Type B pancreatic cell (in vitro differentiated cells): ENCODE results near the gene ROR1. TPM values are rescaled to one million over a fixed set of nuclear protein-coding genes. Genes with fewer than 3 reads are reported as not detected.
A peak's percentile ranks its signal among the peaks of the same experiment; 100 is the strongest.

Experiments
- DNase-seq: peaks from one replicate; pipeline ENCODE4 v3.0.0; 2021; ENCODE audit warnings: mixed read lengths; ENCODE audit not compliant: unreplicated experiment; ENCODE audit errors: extremely low spot score
- H3K27ac Mint-ChIP-seq: 2 replicates; pipeline ENCODE4 v1.8.0; 2021; ENCODE audit warnings: mild to moderate bottlenecking, mixed read lengths
- H3K27me3 Mint-ChIP-seq: 2 replicates; pipeline ENCODE4 v1.8.0; 2021; ENCODE audit warnings: mixed read lengths
- H3K36me3 Mint-ChIP-seq: 2 replicates; pipeline ENCODE4 v1.8.0; 2021; ENCODE audit warnings: mixed read lengths
- H3K4me1 Mint-ChIP-seq: one replicate; pipeline ENCODE4 v1.8.0; 2021; ENCODE audit warnings: mixed read lengths; ENCODE audit not compliant: unreplicated experiment
- H3K4me3 Mint-ChIP-seq: 2 replicates; pipeline ENCODE4 v1.8.0; 2021; ENCODE audit warnings: mild to moderate bottlenecking, mixed read lengths
- H3K9me3 Mint-ChIP-seq: 2 replicates; pipeline ENCODE4 v1.8.0; 2021; ENCODE audit warnings: mixed read lengths
- total RNA-seq: library from RNA; stranded (reverse); gene quantifications from 2 replicates; pipeline ENCODE4 v1.2.1, GENCODE V29; 2021; ENCODE audit warnings: low replicate concordance
- TF ChIP-seq, protein P1 (sequence below): fragments of 200-600 bp; sonication (generic); conservative IDR thresholded peaks from 2 replicates; pipeline ENCODE4 v1.5.0; 2021; ENCODE audit warnings: antibody characterized with exemption, mild to moderate bottlenecking

The ROR1 gene
- total RNA-seq, 1 donor from 2014 or later = 32.0 TPM

GRCh38 chr1:63874278-63874880 lies 100.6 kb downstream of the ROR1 start:
- Mint-ChIP-seq H3K27me3 (no peaks in the 10 kb centered on the region), H3K4me1 (peaks cover 47% of the 10 kb centered on the region), H3K4me3 (no peak overlapping the region), H3K36me3 (peaks cover 4% of the 10 kb centered on the region), H3K27ac (peak overlapping the region; percentile 23), H3K9me3 (no peaks in the 10 kb centered on the region)
- TF ChIP-seq, protein P1, sequence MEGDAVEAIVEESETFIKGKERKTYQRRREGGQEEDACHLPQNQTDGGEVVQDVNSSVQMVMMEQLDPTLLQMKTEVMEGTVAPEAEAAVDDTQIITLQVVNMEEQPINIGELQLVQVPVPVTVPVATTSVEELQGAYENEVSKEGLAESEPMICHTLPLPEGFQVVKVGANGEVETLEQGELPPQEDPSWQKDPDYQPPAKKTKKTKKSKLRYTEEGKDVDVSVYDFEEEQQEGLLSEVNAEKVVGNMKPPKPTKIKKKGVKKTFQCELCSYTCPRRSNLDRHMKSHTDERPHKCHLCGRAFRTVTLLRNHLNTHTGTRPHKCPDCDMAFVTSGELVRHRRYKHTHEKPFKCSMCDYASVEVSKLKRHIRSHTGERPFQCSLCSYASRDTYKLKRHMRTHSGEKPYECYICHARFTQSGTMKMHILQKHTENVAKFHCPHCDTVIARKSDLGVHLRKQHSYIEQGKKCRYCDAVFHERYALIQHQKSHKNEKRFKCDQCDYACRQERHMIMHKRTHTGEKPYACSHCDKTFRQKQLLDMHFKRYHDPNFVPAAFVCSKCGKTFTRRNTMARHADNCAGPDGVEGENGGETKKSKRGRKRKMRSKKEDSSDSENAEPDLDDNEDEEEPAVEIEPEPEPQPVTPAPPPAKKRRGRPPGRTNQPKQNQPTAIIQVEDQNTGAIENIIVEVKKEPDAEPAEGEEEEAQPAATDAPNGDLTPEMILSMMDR = no peak
- no peak for DNase-seq

DNA sequence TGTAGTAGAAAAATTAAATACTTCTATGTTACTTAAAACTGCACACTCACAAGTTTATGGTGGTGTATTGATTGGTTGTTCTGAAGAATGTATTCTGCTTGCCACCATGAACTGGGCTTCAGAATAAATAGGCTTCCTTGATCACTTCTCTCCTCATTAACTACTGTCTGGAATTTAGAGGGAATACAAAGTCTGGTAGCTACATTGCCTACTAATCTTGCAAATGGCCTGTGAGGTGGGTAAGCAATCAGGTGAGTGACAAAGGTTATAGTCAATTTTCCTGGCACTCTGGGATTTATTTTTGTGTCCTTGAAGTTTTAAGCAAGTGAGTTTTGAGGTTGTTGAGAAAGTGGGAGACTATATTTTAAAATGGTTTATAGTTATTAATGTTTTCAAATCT lies 101.8 kb downstream of the ROR1 start:
- Mint-ChIP-seq H3K4me3 (no peak overlapping the region), H3K4me1 (peaks cover 56% of the 10 kb centered on the region), H3K9me3 (no peaks in the 10 kb centered on the region), H3K36me3 (peaks cover 2% of the 10 kb centered on the region), H3K27me3 (no peaks in the 10 kb centered on the region), H3K27ac (no peak overlapping the region)
- DNase-seq = no peak
- TF ChIP-seq, protein P1 = no peak

GRCh38 chr1:63877021-63877767 lies 103.4 kb downstream of the ROR1 start:
- Mint-ChIP-seq H3K4me3 (no peak overlapping the region), H3K36me3 (no peaks in the 10 kb centered on the region), H3K4me1 (peaks cover 67% of the 10 kb centered on the region), H3K27ac (no peak overlapping the region), H3K9me3 (no peaks in the 10 kb centered on the region), H3K27me3 (no peaks in the 10 kb centered on the region)
- TF ChIP-seq, protein P1 = no peak
- DNase-seq = no peak

DNA sequence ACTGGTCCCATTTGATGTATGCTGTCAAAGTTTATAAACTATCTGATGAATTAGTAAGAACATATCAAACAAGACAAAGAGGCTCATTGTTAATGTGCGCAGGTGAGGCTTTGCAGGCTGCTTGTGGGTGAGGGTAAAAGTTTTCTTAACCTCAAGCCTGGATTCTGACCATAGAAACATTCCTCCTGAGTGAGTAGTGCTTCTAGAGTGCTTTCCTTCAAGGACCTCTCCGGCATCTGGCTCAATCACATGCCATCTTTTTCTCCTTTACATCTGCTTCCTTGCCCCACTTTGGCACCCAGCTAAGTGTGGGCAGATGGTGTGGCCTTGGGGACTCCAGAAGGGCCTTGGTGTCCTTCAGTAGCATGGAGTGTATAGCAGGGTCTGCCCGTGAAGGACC lies 104.0 kb downstream of the ROR1 start:
- H3K4me1 Mint-ChIP-seq = peaks cover 73% of the 10 kb centered on the region

DNA sequence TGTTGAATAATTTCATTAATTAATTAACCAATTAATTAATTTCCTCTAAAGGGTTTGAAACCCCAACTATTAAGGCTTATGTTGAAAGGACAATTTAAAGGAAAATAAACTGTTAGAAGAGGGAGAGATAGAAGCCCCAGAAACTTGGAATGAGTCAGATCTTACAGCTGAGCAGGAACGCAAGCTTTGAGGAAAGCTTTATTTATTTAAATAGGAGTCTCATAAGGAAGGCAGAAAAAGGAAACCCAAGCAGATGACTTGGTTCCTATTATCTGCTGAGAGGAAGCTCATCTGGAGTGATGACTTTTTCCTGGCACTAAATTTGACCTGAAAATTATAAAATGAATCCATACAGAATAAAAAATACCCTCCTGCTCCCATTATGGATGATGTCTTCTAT lies 105.1 kb downstream of the ROR1 start:
- Mint-ChIP-seq H3K4me1 (peaks cover 70% of the 10 kb centered on the region), H3K27me3 (no peaks in the 10 kb centered on the region), H3K36me3 (no peaks in the 10 kb centered on the region), H3K4me3 (no peak overlapping the region), H3K9me3 (no peaks in the 10 kb centered on the region), H3K27ac (no peak overlapping the region)
- TF ChIP-seq, protein P1 = no peak
- no peak for DNase-seq

More for the DNA sequence above, 104.0 kb downstream of the ROR1 start:
- H3K36me3 Mint-ChIP-seq = no peaks in the 10 kb centered on the region
- no peak for DNase-seq
- H3K9me3 Mint-ChIP-seq = no peaks in the 10 kb centered on the region
- no peak overlapping the region for H3K27ac Mint-ChIP-seq
- TF ChIP-seq, protein P1 = no peak
- H3K27me3 Mint-ChIP-seq = no peaks in the 10 kb centered on the region
- no peak overlapping the region for H3K4me3 Mint-ChIP-seq
